HG03108 (cell line): ENCODE data around the gene RCAN3.
"Not testable (repeated sequence)": the region's sequence is repeated elsewhere in the genome, so short reads cannot be mapped to it uniquely, and the experiment has no call there.

Source experiments
- ATAC-seq: cut with Tn5 transposase; IDR thresholded peaks from one replicate; pipeline ENCODE4 v1.9.1; 2021; ENCODE audit warnings: moderate library complexity; ENCODE audit not compliant: unreplicated experiment

The RCAN3 gene

DNA sequence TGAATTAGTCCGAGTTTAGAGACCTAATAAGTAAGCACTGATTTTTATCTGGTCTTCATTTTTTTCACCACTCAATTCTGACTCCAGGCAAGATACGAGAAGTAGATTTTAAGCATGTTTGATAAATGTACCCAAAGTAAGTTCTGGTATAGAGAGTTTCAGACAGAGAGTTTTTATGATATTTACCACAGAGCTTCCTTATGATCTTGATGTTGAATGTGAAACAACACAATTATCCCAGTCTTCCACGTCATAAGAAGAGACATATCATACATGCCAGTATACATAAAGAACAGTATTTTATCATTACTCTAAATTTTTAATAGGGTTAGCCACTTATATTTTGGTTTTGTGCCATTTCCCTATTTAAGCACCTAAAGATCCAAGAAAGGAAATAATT is 45.4 kb downstream of the RCAN3 start:
- no peak for ATAC-seq

- ATAC-seq = not testable (repeated sequence)
Observed at GRCh38 chr1:24549210-24549609, 46.6 kb downstream of the RCAN3 start.

GRCh38 chr1:24551290-24551959 is 48.8 kb downstream of the RCAN3 start:
- no peak for ATAC-seq

GRCh38 chr1:24551960-24552571 is 49.4 kb downstream of the RCAN3 start:
- no peak for ATAC-seq

GRCh38 chr1:24553931-24554330 is 51.3 kb downstream of the RCAN3 start:
- ATAC-seq = no peak

DNA sequence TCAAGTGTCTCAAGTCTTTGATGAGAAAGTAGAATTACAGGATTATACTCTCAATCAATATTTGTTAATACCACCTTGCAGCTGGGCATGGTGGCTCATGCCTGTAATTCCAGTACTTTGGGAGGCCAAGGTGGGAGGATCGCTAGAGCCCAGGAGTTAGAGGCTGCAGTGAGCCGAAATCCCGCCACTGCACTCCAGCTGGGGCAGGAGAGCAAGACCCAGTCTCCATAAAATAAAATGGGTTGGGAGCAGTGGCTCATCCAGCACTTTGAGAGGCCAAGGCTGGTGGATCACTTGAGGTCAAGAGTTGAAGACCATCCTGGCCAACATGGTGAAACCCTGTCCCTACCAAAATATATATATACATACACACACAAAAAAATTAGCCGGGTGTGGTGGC is 52.1 kb downstream of the RCAN3 start:
- no peak for ATAC-seq

- ATAC-seq = no peak
Observed at GRCh38 chr1:24555591-24556413, 53.2 kb downstream of the RCAN3 start, which contains the start of gene NCMAP. TSS of gene NCMAP (plus strand) at chr1:24556087. CDS start at chr1:24595431, 39,344 bp downstream.

GRCh38 chr1:24556414-24556795 is 53.8 kb downstream of the RCAN3 start:
- no peak for ATAC-seq

DNA sequence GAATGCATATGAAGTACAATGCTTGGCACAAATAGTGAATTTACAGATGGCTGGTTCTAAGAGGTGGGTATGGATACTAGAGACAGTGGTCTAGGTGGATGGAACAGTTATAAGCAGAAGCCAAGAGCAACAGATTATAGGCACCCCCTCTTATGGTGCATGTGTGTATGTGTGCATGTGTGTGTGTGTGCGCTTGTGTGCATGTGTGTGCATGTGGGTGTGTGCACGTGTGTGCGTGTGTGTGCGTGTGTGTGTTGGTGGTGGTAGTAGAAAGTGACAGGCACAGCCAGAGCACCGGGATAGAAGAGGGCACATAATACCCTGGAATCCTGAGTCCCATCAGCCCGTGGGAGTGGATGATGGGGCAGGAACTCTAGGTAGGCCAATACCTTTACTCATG is 54.6 kb downstream of the RCAN3 start:
- no peak for ATAC-seq

- ATAC-seq = no peak
Observed at GRCh38 chr1:24557711-24558131, 55.1 kb downstream of the RCAN3 start.

DNA sequence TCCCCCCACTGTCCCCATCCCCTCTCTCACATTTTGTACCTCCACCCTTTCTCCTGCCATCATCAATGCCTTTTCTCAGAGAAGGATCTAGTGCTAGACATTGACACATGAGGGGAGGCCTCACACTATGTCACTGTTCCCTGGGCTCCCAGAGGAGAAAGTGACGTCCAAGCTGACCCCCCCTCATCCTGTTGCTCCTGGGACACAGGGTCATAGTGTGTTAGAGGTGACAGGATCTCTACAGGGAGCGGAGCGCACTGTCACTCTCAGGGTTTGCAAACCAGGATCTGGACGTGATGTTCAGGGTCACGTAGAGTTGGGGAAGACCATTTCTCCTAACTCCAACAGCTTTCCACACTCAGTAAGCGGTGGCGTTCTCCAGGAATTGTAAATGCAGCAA is 55.8 kb downstream of the RCAN3 start:
- ATAC-seq = no peak

DNA sequence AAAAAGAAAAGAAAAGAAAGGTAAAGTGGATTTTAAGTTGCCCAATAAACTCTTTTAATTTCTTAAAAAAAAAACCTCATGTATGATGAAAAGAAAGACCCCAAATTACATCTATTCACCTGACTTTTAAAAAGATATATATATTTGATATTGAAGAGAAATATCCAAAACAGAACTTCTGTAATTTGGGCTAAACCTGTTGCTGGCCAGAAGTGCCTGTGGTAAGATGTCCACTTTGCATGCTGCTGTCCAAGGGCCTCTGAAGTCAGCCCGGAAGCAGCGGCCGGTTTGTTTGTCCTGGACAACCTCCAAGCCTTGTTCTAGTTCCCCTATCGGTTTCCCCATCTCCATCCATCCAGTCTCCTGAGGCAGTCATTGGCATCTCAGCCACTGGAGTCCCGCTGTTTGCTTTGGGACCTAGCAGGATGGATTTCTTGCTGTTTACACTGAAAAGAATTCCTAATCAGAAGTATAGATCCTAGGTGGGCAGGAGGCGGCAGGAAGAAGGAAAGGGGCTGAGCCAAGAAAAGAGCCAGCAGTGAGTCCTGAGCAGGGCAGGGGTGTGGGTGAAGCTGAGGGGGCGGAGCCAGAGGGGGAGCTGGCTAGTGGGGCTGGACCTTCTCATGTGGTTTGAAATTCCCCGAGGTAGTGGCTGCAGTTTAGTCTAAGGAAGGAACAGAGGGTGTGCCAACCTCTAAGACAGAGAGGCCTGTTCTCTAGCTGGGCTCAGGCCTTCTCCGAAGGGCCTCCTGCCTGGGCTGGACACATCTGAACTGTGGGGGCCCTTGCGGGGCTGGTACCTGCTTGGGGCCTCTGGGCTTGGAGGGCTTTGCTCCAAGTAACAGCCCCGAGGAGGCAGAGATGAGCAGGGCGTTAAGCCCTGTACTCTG is 56.5 kb downstream of the RCAN3 start:
- ATAC-seq = no peak

GRCh38 chr1:24560361-24560760 is 57.7 kb downstream of the RCAN3 start:
- ATAC-seq = no peak

- no peak for ATAC-seq
Observed at GRCh38 chr1:24562625-24563024, 60.0 kb downstream of the RCAN3 start.

DNA sequence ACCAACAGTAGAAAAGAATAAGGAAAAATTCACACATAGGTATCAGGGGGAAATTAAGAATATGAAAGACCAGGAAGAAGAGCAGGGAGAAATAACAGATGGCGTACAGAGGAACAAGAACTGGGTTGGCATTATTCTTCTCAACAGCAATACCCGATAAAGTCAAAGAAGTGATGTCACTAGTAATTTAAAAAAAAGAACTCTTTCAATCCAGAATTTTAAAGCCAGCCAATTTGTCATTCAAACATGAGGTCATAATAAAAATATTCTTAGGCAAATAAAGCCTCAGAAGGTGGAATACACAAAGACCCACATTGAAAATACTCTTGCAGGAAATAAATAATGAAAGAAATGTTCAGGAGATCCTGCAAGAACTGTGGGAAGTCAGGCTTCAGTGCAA is 62.1 kb downstream of the RCAN3 start:
- no peak for ATAC-seq

GRCh38 chr1:24566236-24566867 is 63.7 kb downstream of the RCAN3 start:
- no peak for ATAC-seq

DNA sequence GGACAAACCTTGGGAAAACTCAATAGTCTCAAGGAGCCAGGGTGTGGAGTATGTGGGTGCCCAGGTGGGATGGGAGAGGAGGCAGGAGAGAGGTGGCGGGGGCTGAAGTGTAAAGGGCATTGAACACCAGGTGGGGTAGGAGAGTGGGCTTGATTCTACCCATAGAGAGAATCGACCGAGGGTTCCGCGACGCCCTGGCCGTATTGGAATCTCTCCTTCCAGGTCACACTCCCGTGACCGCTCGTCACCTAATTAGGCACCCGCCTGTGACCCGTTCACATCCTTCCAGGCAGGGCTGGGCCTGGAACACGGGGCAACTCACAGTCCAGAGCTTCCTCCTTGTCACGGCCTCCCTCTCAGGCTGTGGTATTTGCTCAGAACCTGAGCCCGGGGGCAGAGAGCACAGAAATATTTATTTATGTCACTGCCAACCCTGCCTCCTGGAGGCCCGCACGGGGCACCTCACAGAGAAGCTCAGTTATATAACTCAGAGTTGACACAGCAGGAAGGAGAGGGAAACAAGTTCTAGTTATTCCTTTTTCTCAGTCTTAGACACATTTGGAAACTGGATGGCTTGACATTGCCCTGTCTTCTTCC is 65.3 kb downstream of the RCAN3 start:
- no peak for ATAC-seq

GRCh38 chr1:24568475-24568874 is 65.8 kb downstream of the RCAN3 start:
- ATAC-seq = no peak

GRCh38 chr1:24570265-24571125 is 67.9 kb downstream of the RCAN3 start:
- no peak for ATAC-seq
